K562 (cell line): Measurements from ENCODE around the gene GATAD2B. TPM values are rescaled to one million over a fixed set of nuclear protein-coding genes. Genes with fewer than 3 reads are reported as not detected.

Experiments
- ATAC-seq: fragments of 200-7000 bp; cut with Tn5 transposase; 3 replicates; pipeline ENCODE4 v1.9.1; 2020; ENCODE audit warnings: moderate library complexity
- BruUV-seq: library from RNA; stranded (reverse); fragments of 400-500 nt; replicated peaks from 2 replicates; lab custom pipeline; 2021; lab: Mats Ljungman, UMichigan
- CTCF ChIA-PET: fragments of 300-600 bp; formaldehyde crosslinking; extraction: SDS; loops from one replicate; lab custom pipeline; 2021; ENCODE audit warnings: low intra/inter-chr PET ratio; lab: Yijun Ruan, JAX
- POLR2A ChIA-PET: fragments of 300-600, 350-650 bp; sonication (Branson Sonifier 250); formaldehyde crosslinking; extraction: SDS; loops from one replicate; lab custom pipeline; 2021; ENCODE audit warnings: antibody characterized with exemption, inconsistent platforms; lab: Yijun Ruan, JAX
- DNase-seq, 4 experiments: peaks; one replicate each; pipeline versions ENCODE4 v3.0.0 to v3.0.0-alpha.2; 2011 to 2018; ENCODE audit warnings: low spot score in 3 of 4, mixed read lengths in 3 of 4; ENCODE audit errors: extremely low read depth in 1 of 4
- FAIRE-seq: peaks from 2 replicates; lab custom pipeline; 2011; peaks lifted over from hg19 to GRCh38; lab: Jason Lieb, UNC
- H2AFZ ChIP-seq: 2 replicates; pipeline ENCODE4 v1.6.0; 2011; ENCODE audit warnings: low read depth, low read length, control low read depth, inconsistent platforms
- H3K27ac ChIP-seq: fragments of 200-600 bp; 3 replicates; pipeline ENCODE4 v1.8.0; 2011; ENCODE audit warnings: low read depth, mild to moderate bottlenecking, control low read depth, inconsistent platforms, low read length, moderate library complexity, mixed read lengths; ENCODE audit errors: extremely low read depth
- H3K27me3 ChIP-seq, 2 experiments: fragments of 300-600 bp in 1 of 2; 2 replicates in 1 of 2; 3 replicates in 1 of 2; pipeline versions ENCODE4 v1.6.0 to v1.8.0; 2011; ENCODE audit warnings: inconsistent platforms in 2 of 2, low read length in 2 of 2, mild to moderate bottlenecking in 1 of 2, mixed read lengths in 1 of 2, moderate library complexity in 1 of 2; ENCODE audit not compliant: control insufficient read depth in 2 of 2, insufficient read depth in 2 of 2
- H3K36me3 ChIP-seq: fragments of 300-600 bp; 3 replicates; pipeline ENCODE4 v1.8.0; 2011; ENCODE audit warnings: mild to moderate bottlenecking, low read length, inconsistent platforms; ENCODE audit not compliant: control insufficient read depth, insufficient read depth
- H3K4me1 ChIP-seq, 2 experiments: fragments of 200-600 bp in 1 of 2; replicated peaks in 1 of 2; 2 replicates in 1 of 2; 3 replicates in 1 of 2; pipeline versions ENCODE4 v1.5.1 to v1.8.0; 2011; ENCODE audit warnings: inconsistent platforms in 2 of 2, low read length in 2 of 2, mild to moderate bottlenecking in 1 of 2, mixed read lengths in 1 of 2, moderate library complexity in 1 of 2; ENCODE audit not compliant: control insufficient read depth in 2 of 2, insufficient read depth in 2 of 2
- H3K4me2 ChIP-seq: 2 replicates; pipeline ENCODE4 v1.6.1; 2011; ENCODE audit warnings: low read length, control low read depth, inconsistent platforms, mixed read lengths; ENCODE audit not compliant: insufficient read depth
- H3K4me3 ChIP-seq: fragments of 200-600 bp; sonication (generic), shearing (Covaris generic); 2 replicates; pipeline ENCODE4 v1.5.1; 2016; ENCODE audit warnings: control low read depth, inconsistent platforms
- H3K79me2 ChIP-seq: fragments of 200-600 bp; 3 replicates; pipeline ENCODE4 v1.8.0; 2011; ENCODE audit warnings: low read length, inconsistent platforms; ENCODE audit not compliant: control insufficient read depth, insufficient read depth
- H3K9ac ChIP-seq, 2 experiments: 2 replicates each; pipeline versions ENCODE4 v1.6.0 to v1.6.1; 2011; ENCODE audit warnings: low read depth in 2 of 2, low read length in 2 of 2, control low read depth in 1 of 2, inconsistent platforms in 1 of 2, mild to moderate bottlenecking in 1 of 2, mixed read lengths in 1 of 2; ENCODE audit not compliant: insufficient read depth in 1 of 2
- H3K9me1 ChIP-seq: one replicate; pipeline ENCODE4 v1.6.0; 2011; ENCODE audit warnings: inconsistent platforms, mild to moderate bottlenecking, low read length, moderate library complexity; ENCODE audit not compliant: control insufficient read depth, insufficient read depth
- H3K9me3 ChIP-seq: replicated peaks from 2 replicates; pipeline ENCODE4 v1.5.1; 2011; ENCODE audit warnings: low read depth, low read length, inconsistent platforms; ENCODE audit not compliant: control insufficient read depth, insufficient read depth
- H4K20me1 ChIP-seq: replicated peaks from 2 replicates; pipeline ENCODE4 v1.6.1; 2011; ENCODE audit warnings: low read length, inconsistent platforms, mixed read lengths; ENCODE audit not compliant: control insufficient read depth, insufficient read depth
- RBFOX2 ChIP-seq: fragments of 200-400 bp; formaldehyde crosslinking; IDR thresholded peaks from 2 replicates; pipeline ENCODE4 v1.6.1; 2017; ENCODE audit warnings: low read depth, mild to moderate bottlenecking, low read length, moderate library complexity
- SREBF1 ChIP-seq: fragments of 150-350 bp; IDR thresholded peaks from 2 replicates; pipeline ENCODE4 v1.6.1; 2014; ENCODE audit warnings: antibody characterized with exemption, low read depth, low read length, borderline replicate concordance
- WGBS: fragments of 100-300 bp; shearing (Covaris generic); methylation state at CpG from one replicate; pipeline ENCODE4 v1.1.6; 2016; ENCODE audit warnings: low coverage, mixed read lengths; ENCODE audit not compliant: insufficient coverage; ENCODE audit errors: missing lambda C conversion rate; 5-methylcytosine and 5-hydroxymethylcytosine counted together
- in situ Hi-C: fragments of 300-500 bp; cut with MboI; formaldehyde crosslinking; loops from 4 replicates; pipeline ENCODE4 v1.15.0; 2018; ENCODE audit warnings: inconsistent platforms, mixed read lengths
- intact Hi-C: fragments of 100-400 bp; cut with micrococcal nuclease; formaldehyde crosslinking; loops from 2 replicates; pipeline ENCODE4 v1.14.2; 2022
- polyA plus RNA-seq, 8 experiments: library from polyadenylated mRNA; depleted of rRNA in 4 of 8; stranded (reverse) in 5 of 8; unstranded in 3 of 8; fragments of >200 nt; fragmentation: Nextera tagmentation in 2 of 8; fragmentation: Illumina TruSeq in 1 of 8; extraction: Ambion mirVana in 2 of 8; extraction: Trizol in 1 of 8; gene quantifications; 2 replicates each; pipeline versions ENCODE4 v1.2.1 to v1.2.3, GENCODE V29; 2011 to 2014; ENCODE audit warnings: inconsistent platforms in 1 of 8, missing spikeins in 1 of 8
- total RNA-seq, 7 experiments: library from RNA; depleted of rRNA in 6 of 7; stranded (reverse); fragments of >200 nt in 6 of 7; fragmentation: Illumina TruSeq in 2 of 7; extraction: Trizol in 2 of 7; gene quantifications; 2 replicates each; pipeline versions ENCODE4 v1.2.1 to v1.2.3, GENCODE V29; 2011 to 2021; ENCODE audit warnings: low replicate concordance in 1 of 7
- TF ChIP-seq, protein P1 (sequence below): fragments of 250-450 bp; sonication (Bioruptor Pico); IDR thresholded peaks from 2 replicates; pipeline ENCODE4 v1.8.0; 2022; ENCODE audit warnings: inconsistent platforms
- TF ChIP-seq, protein P2 (sequence below): sonication (generic); formaldehyde crosslinking; IDR thresholded peaks from 2 replicates; pipeline ENCODE4 v1.8.1; 2023; ENCODE audit warnings: mild to moderate bottlenecking, missing genetic modification reagents

The GATAD2B gene
- total and polyA plus RNA-seq, 9 of the 15 experiments (the other 6 are each of a cell fraction or from before 2014, with no cell fraction given): 1.5 to 40.2 (median 4.9) TPM

DNA sequence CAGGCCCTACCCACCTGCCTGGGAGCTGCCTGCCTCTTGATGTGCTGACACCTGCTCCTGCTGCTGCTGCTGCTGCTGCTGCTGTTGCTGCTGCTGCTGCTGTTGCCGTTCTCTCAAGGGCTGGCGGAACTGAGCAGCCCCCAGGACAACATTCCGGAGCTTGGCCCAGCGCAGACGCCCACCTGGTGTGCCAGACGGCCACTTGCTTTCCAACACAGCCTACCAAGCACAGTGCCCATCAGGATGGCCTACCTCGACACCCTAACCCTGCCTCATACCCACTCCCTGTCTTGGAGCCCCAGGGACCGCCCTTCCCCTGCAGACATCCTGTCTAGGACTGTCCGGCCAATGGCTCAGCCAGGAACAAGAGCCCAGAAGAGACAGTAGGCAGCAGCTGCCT lies 12.0 kb upstream of the GATAD2B start:
- H3K36me3 ChIP-seq: peaks cover 87% of the 10 kb centered on the region; the same call in 2 of the 3 replicates
- H3K27me3 ChIP-seq: no peaks in the 10 kb centered on the region
- TF ChIP-seq, protein P1, sequence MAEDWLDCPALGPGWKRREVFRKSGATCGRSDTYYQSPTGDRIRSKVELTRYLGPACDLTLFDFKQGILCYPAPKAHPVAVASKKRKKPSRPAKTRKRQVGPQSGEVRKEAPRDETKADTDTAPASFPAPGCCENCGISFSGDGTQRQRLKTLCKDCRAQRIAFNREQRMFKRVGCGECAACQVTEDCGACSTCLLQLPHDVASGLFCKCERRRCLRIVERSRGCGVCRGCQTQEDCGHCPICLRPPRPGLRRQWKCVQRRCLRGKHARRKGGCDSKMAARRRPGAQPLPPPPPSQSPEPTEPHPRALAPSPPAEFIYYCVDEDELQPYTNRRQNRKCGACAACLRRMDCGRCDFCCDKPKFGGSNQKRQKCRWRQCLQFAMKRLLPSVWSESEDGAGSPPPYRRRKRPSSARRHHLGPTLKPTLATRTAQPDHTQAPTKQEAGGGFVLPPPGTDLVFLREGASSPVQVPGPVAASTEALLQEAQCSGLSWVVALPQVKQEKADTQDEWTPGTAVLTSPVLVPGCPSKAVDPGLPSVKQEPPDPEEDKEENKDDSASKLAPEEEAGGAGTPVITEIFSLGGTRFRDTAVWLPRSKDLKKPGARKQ (CRISPR knock-in tag): no peak
- peak; percentile 36; the same call in 1 of the 2 replicates for TF ChIP-seq RBFOX2
- H3K79me2 ChIP-seq: no peaks in the 10 kb centered on the region
- BruUV-seq: no TSS peak
- WGBS: 96% methylated on average over 9 of the region's 9 CpGs
- ChIA-PET CTCF (no interaction called here), POLR2A (interaction anchor here (1.1 to 1.7 kb wide), 4 partner anchors 10 to 12 kb away, joined by 5 to 7 read pairs (median 6); partner anchors contain the start of genes DENND4B and GATAD2B)
- in situ Hi-C loops: no loop called here
- no peaks in the 10 kb centered on the region for H3K9me1 ChIP-seq
- no peak overlapping the region for H3K4me2 ChIP-seq
- no peak for FAIRE-seq
- intact Hi-C loops: no loop called here
- no peaks in the 10 kb centered on the region for H4K20me1 ChIP-seq
- H3K9ac ChIP-seq: no peak overlapping the region
- no peak for ATAC-seq
- no peaks in the 10 kb centered on the region for H3K4me1 ChIP-seq
- H3K9me3 ChIP-seq: no peaks in the 10 kb centered on the region
- H3K4me3 ChIP-seq: no peak overlapping the region
- DNase-seq: no peak
- no peak overlapping the region for H2AFZ ChIP-seq
- no peak overlapping the region for H3K27ac ChIP-seq

DNA sequence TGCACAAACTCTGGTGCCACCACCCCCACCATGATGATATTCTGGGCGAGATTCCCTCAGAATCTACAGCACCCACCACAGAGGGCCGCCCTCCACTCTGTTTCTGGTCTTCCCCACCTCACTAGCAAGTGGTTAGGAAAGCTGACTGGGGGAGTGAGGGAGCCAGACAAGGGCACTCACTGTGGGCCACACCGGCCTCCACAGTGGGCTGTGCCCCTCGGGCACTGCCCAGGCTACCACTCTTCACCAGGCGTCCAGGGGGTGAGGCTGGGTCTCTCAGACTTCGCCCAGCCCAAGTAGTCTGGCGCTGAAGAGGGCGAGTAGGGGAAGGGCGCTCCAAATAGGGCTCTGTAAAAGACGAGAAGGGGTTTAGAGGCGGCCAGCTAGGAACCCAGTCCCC lies 11.2 kb upstream of the GATAD2B start:
- intact Hi-C loops (no loop called here), in situ Hi-C loops (no loop called here)
- ChIA-PET CTCF (no interaction called here), POLR2A (interaction anchor here (1.1 to 1.7 kb wide), 4 partner anchors 9 to 12 kb away, joined by 5 to 7 read pairs (median 6); partner anchors contain the start of genes DENND4B and GATAD2B)
- 93% methylated on average over 11 of the region's 11 CpGs for WGBS
- FAIRE-seq: no peak
- H3K4me2 ChIP-seq: no peak overlapping the region
- H3K9me3 ChIP-seq: no peaks in the 10 kb centered on the region
- DNase-seq: no peak
- H3K4me3 ChIP-seq: no peak overlapping the region
- no peaks in the 10 kb centered on the region for H3K9me1 ChIP-seq
- H3K4me1 ChIP-seq: no peaks in the 10 kb centered on the region
- H3K27me3 ChIP-seq: no peaks in the 10 kb centered on the region
- H2AFZ ChIP-seq: no peak overlapping the region
- H3K79me2 ChIP-seq: no peaks in the 10 kb centered on the region
- ATAC-seq: no peak
- TF ChIP-seq, protein P2, sequence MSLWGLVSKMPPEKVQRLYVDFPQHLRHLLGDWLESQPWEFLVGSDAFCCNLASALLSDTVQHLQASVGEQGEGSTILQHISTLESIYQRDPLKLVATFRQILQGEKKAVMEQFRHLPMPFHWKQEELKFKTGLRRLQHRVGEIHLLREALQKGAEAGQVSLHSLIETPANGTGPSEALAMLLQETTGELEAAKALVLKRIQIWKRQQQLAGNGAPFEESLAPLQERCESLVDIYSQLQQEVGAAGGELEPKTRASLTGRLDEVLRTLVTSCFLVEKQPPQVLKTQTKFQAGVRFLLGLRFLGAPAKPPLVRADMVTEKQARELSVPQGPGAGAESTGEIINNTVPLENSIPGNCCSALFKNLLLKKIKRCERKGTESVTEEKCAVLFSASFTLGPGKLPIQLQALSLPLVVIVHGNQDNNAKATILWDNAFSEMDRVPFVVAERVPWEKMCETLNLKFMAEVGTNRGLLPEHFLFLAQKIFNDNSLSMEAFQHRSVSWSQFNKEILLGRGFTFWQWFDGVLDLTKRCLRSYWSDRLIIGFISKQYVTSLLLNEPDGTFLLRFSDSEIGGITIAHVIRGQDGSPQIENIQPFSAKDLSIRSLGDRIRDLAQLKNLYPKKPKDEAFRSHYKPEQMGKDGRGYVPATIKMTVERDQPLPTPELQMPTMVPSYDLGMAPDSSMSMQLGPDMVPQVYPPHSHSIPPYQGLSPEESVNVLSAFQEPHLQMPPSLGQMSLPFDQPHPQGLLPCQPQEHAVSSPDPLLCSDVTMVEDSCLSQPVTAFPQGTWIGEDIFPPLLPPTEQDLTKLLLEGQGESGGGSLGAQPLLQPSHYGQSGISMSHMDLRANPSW (CRISPR knock-in tag): no peak
- no peak for TF ChIP-seq SREBF1
- H3K27ac ChIP-seq: no peak overlapping the region
- no TSS peak for BruUV-seq
- H3K36me3 ChIP-seq: peaks cover 80% of the 10 kb centered on the region; the same call in 2 of the 3 replicates
- H4K20me1 ChIP-seq: no peaks in the 10 kb centered on the region
- H3K9ac ChIP-seq: no peak overlapping the region
